Measurements from ENCODE around the gene EIF2B5.

DNA sequence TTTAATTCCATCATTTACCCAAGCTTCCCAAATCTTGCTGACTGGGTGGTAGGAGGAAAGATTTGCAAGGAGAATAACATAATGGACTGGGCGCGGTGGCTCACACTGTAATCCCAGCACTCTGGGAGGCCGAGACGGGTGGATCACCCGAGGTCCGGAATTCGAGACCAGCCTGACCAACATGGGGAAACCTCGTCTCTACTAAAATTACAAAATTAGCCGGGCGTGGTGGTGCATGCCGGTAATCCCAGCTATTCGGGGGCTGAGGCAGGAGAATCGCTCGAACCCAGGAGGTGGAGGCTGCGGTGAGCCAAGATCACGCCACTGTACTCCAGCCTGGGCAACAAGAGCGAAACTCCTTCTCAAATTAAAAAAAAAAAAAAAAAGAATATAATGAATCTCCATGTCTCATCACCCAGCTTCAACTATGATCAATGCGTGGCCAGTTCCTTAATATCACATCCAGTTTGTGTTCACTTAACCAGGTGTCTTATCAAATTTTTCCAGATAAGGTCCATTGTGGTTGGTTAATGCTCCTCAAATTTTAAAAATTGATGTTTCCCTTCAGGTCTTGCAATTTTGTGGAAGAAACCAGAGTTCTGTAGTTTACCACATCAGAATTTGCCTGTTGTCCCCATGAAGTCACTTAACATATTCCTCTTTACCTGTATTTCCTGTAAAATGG lies 49.5 kb downstream of the EIF2B5 start:
- TF ChIP-seq, protein P1, sequence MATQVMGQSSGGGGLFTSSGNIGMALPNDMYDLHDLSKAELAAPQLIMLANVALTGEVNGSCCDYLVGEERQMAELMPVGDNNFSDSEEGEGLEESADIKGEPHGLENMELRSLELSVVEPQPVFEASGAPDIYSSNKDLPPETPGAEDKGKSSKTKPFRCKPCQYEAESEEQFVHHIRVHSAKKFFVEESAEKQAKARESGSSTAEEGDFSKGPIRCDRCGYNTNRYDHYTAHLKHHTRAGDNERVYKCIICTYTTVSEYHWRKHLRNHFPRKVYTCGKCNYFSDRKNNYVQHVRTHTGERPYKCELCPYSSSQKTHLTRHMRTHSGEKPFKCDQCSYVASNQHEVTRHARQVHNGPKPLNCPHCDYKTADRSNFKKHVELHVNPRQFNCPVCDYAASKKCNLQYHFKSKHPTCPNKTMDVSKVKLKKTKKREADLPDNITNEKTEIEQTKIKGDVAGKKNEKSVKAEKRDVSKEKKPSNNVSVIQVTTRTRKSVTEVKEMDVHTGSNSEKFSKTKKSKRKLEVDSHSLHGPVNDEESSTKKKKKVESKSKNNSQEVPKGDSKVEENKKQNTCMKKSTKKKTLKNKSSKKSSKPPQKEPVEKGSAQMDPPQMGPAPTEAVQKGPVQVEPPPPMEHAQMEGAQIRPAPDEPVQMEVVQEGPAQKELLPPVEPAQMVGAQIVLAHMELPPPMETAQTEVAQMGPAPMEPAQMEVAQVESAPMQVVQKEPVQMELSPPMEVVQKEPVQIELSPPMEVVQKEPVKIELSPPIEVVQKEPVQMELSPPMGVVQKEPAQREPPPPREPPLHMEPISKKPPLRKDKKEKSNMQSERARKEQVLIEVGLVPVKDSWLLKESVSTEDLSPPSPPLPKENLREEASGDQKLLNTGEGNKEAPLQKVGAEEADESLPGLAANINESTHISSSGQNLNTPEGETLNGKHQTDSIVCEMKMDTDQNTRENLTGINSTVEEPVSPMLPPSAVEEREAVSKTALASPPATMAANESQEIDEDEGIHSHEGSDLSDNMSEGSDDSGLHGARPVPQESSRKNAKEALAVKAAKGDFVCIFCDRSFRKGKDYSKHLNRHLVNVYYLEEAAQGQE (IDR thresholded peaks at IDR 0.05; ENCODE audit: borderline replicate concordance), result no peak
- TF ChIP-seq, protein P1 (CRISPR knock-in tag; IDR thresholded peaks at IDR 0.05; ENCODE audit: low read depth), result no peak
- TF ChIP-seq, protein P2, sequence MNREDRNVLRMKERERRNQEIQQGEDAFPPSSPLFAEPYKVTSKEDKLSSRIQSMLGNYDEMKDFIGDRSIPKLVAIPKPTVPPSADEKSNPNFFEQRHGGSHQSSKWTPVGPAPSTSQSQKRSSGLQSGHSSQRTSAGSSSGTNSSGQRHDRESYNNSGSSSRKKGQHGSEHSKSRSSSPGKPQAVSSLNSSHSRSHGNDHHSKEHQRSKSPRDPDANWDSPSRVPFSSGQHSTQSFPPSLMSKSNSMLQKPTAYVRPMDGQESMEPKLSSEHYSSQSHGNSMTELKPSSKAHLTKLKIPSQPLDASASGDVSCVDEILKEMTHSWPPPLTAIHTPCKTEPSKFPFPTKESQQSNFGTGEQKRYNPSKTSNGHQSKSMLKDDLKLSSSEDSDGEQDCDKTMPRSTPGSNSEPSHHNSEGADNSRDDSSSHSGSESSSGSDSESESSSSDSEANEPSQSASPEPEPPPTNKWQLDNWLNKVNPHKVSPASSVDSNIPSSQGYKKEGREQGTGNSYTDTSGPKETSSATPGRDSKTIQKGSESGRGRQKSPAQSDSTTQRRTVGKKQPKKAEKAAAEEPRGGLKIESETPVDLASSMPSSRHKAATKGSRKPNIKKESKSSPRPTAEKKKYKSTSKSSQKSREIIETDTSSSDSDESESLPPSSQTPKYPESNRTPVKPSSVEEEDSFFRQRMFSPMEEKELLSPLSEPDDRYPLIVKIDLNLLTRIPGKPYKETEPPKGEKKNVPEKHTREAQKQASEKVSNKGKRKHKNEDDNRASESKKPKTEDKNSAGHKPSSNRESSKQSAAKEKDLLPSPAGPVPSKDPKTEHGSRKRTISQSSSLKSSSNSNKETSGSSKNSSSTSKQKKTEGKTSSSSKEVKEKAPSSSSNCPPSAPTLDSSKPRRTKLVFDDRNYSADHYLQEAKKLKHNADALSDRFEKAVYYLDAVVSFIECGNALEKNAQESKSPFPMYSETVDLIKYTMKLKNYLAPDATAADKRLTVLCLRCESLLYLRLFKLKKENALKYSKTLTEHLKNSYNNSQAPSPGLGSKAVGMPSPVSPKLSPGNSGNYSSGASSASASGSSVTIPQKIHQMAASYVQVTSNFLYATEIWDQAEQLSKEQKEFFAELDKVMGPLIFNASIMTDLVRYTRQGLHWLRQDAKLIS (CRISPR knock-in tag; IDR thresholded peaks at IDR 0.05), result no peak
- TF ChIP-seq CTCF (IDR thresholded peaks at IDR 0.05 in 2 of 3, conservative IDR thresholded peaks at IDR 0.05 in 1 of 3; ENCODE audit: insufficient read depth in 2 of 3, low read depth in 1 of 3, low read length in 3 of 3), result no peak
- no peak for TF ChIP-seq ZNF121 (CRISPR knock-in tag; conservative IDR thresholded peaks at IDR 0.05)
- TF ChIP-seq POLR2A (conservative IDR thresholded peaks at IDR 0.05), result no peak
- TF ChIP-seq MYC (IDR thresholded peaks at IDR 0.05; ENCODE audit: low read depth, low read length), result no peak
- TF ChIP-seq MYC (CRISPR knock-in tag; IDR thresholded peaks at IDR 0.05; ENCODE audit: borderline replicate concordance, low read depth), result no peak
- TF ChIP-seq, protein P3, sequence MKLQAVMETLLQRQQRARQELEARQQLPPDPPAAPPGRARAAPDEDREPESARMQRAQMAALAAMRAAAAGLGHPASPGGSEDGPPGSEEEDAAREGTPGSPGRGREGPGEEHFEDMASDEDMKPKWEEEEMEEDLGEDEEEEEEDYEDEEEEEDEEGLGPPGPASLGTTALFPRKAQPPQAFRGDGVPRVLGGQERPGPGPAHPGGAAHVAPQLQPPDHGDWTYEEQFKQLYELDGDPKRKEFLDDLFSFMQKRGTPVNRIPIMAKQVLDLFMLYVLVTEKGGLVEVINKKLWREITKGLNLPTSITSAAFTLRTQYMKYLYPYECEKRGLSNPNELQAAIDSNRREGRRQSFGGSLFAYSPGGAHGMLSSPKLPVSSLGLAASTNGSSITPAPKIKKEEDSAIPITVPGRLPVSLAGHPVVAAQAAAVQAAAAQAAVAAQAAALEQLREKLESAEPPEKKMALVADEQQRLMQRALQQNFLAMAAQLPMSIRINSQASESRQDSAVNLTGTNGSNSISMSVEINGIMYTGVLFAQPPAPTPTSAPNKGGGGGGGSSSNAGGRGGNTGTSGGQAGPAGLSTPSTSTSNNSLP (IDR thresholded peaks at IDR 0.05; ENCODE audit: borderline replicate concordance, low read depth, low read length), result no peak
- TF ChIP-seq NFE2L1 (tag; IDR thresholded peaks at IDR 0.05; ENCODE audit: borderline replicate concordance, low read depth), result no peak
- TF ChIP-seq POLR2AphosphoS5 (IDR thresholded peaks at IDR 0.05; ENCODE audit: control insufficient read depth, insufficient read depth, low read depth, low read length), result no peak
- no peak for TF ChIP-seq RBFOX2 (IDR thresholded peaks at IDR 0.05; ENCODE audit: low read depth, low read length)
